Pancreas (tissue), 10 donors: ENCODE data around the gene DNM3. TPM values are rescaled to one million over a fixed set of nuclear protein-coding genes. Genes with fewer than 3 reads are reported as not detected.
"Not testable (repeated sequence)": the region's sequence is repeated elsewhere in the genome, so short reads cannot be mapped to it uniquely, and the experiment has no call there.

Source experiments
- ATAC-seq, 4 donors: fragments of 200-7000 bp; cut with Tn5 transposase; one replicate each; pipeline versions ENCODE4 v1.8.0 to v1.9.1; 2020; ENCODE audit warnings: mild to moderate bottlenecking in 4 of 4, moderate library complexity in 4 of 4
- DNase-seq, 6 donors: peaks; one replicate each; pipeline ENCODE4 v3.0.0-alpha.2; 2020
- FAIRE-seq: peaks from 2 replicates; lab custom pipeline; 2012; peaks lifted over from hg19 to GRCh38; lab: Jason Lieb, UNC
- H3K27ac ChIP-seq, 4 donors: fragments of 200-600 bp; sonication (generic); 1 replicate in 3 of 4; 2 replicates in 1 of 4; pipeline versions ENCODE4 v1.5.0 to v1.8.0; 2020
- H3K27me3 ChIP-seq, 4 donors: fragments of 200-600 bp; one replicate each; pipeline ENCODE4 v1.8.0; 2021
- H3K36me3 ChIP-seq, 3 donors: fragments of 200-600 bp; sonication (generic) in 1 of 3; one replicate each; pipeline versions ENCODE4 v1.5.0 to v1.8.0; 2020 to 2021
- H3K4me1 ChIP-seq, 3 donors: fragments of 200-600 bp; one replicate each; pipeline ENCODE4 v1.8.0; 2021
- H3K4me3 ChIP-seq, 4 donors: fragments of 200-600 bp; sonication (generic) in 2 of 4; one replicate each; pipeline versions ENCODE4 v1.5.0 to v1.8.0; 2020 to 2021
- H3K9me3 ChIP-seq, 4 donors: fragments of 200-600 bp; one replicate each; pipeline ENCODE4 v1.8.0; 2021
- CTCF ChIP-seq, 4 donors: fragments of 200-600 bp; sonication (generic) in 3 of 4; IDR thresholded peaks; one replicate each; pipeline versions ENCODE4 v1.5.0 to v1.8.0; 2021; ENCODE audit warnings: antibody characterized with exemption in 4 of 4
- WGBS, 2 donors: extraction: QIAGEN DNeasy Blood & Tissue Kit; methylation state at CpG; one replicate each; pipeline ENCODE4 v1.1.7; 2013; 5-methylcytosine and 5-hydroxymethylcytosine counted together
- intact Hi-C, 3 donors: fragments of 100-400 bp; cut with DNase I; formaldehyde crosslinking; loops; one replicate each; pipeline versions ENCODE4 v1.11.1 to v1.14.2; 2022
- polyA plus RNA-seq, 2 donors: library from polyadenylated mRNA; stranded (reverse); fragments of 200-250 nt; gene quantifications; one replicate each; pipeline ENCODE4 v1.2.3, GENCODE V29; 2013
- total RNA-seq, 6 donors: library from RNA; stranded (reverse); fragmentation: NEBNext Ultra II Directional in 4 of 6; extraction: Animal tissue kit (Norgen Biotek cat#: 25700) in 4 of 6; gene quantifications; one replicate each; pipeline versions ENCODE4 v1.2.1 to v1.2.4, GENCODE V29; 2021 to 2023
- donor health status: healthy with polysubstance abuse.
- donor health status: DM: no; HTN: no; CAD: no; lungs with moderate emphysema.
- donor health status: DM: no; HTN: no; CAD: no.
- donor health status: control.
- donor health status: control.
- donor health status: Bipolar disorder and iron deficiency.
- donor health status: DM: yes; HTN: yes; CAD: no.
- donor health status: DM: no; HTN: no; CAD: no.
- donor health status: DM: no; HTN: no; CAD: no.
- donor health status: DM: yes; HTN: yes; CAD: no.

The DNM3 gene
- total and polyA plus RNA-seq, 8 donors = 0.40 to 1.3 (median 0.78) TPM

GRCh38 chr1:171796592-171796991 is 44.7 kb upstream of the DNM3 start:
- Histone ChIP-seq H3K9me3 (no peaks in the 10 kb centered on the region), H3K4me1 (no peaks in the 10 kb centered on the region), H3K27ac (no peak overlapping the region), H3K27me3 (no peaks in the 10 kb centered on the region), H3K36me3 (peaks cover 3 to 56% (median 5%) of the 10 kb centered on the region in 3 donors), H3K4me3 (no peak overlapping the region)
- no peak for FAIRE-seq
- ATAC-seq = no peak
- 76 to 77% methylated on average over 5 of the region's 5 CpGs for WGBS, 2 donors
- no peak for TF ChIP-seq CTCF (IDR thresholded peaks at IDR 0.05)
- intact Hi-C loops = no loop called here
- no peak for DNase-seq

- intact Hi-C loops = no loop called here
- 83 to 94% methylated on average over 3 of the region's 3 CpGs for WGBS, 2 donors
- Histone ChIP-seq H3K36me3 (peaks cover 0 to 40% (median 0%) of the 10 kb centered on the region in 3 donors), H3K9me3 (no peaks in the 10 kb centered on the region), H3K4me1 (no peaks in the 10 kb centered on the region), H3K27ac (no peak overlapping the region), H3K4me3 (no peak overlapping the region), H3K27me3 (no peaks in the 10 kb centered on the region)
- DNase-seq (no peak), FAIRE-seq (no peak), ATAC-seq (no peak)
- no peak for TF ChIP-seq CTCF (IDR thresholded peaks at IDR 0.05)
Observed at GRCh38 chr1:171798311-171798710, 43.0 kb upstream of the DNM3 start.

- Histone ChIP-seq H3K27me3 (no peaks in the 10 kb centered on the region), H3K4me3 (no peak overlapping the region), H3K36me3 (peaks cover 0 to 35% (median 0%) of the 10 kb centered on the region in 3 donors), H3K27ac (no peak overlapping the region), H3K4me1 (no peaks in the 10 kb centered on the region), H3K9me3 (no peaks in the 10 kb centered on the region)
- DNase-seq (no peak), ATAC-seq (no peak), FAIRE-seq (no peak)
- intact Hi-C loops = no loop called here
- no peak for TF ChIP-seq CTCF (IDR thresholded peaks at IDR 0.05)
- 86 to 90% methylated on average over 3 of the region's 3 CpGs for WGBS, 2 donors
Observed at GRCh38 chr1:171798765-171799164, 42.5 kb upstream of the DNM3 start.

- DNase-seq (no peak), FAIRE-seq (no peak), ATAC-seq (no peak)
- Histone ChIP-seq H3K4me1 (no peaks in the 10 kb centered on the region), H3K9me3 (no peaks in the 10 kb centered on the region), H3K27me3 (no peaks in the 10 kb centered on the region), H3K27ac (no peak overlapping the region), H3K36me3 (peaks cover 0 to 32% (median 0%) of the 10 kb centered on the region in 3 donors), H3K4me3 (no peak overlapping the region)
- no peak for TF ChIP-seq CTCF (IDR thresholded peaks at IDR 0.05)
- 52 to 56% methylated on average over 4 of the region's 4 CpGs for WGBS, 2 donors
- intact Hi-C loops = no loop called here
Observed at GRCh38 chr1:171799166-171799565, 42.1 kb upstream of the DNM3 start.

- H3K9me3 ChIP-seq, H3K4me3 ChIP-seq, H3K4me1 ChIP-seq, H3K27me3 ChIP-seq, ATAC-seq, FAIRE-seq, DNase-seq, H3K27ac ChIP-seq: not testable (repeated sequence)
- intact Hi-C loops = loop anchor here (5.0 to 10.0 kb wide), 3 partner anchors 175 to 193 kb away; no protein-coding TSS in a partner anchor
- WGBS, 2 donors = 95% methylated on average over 2 of the region's 2 CpGs
- H3K36me3 ChIP-seq = peaks cover 0 to 27% (median 0%) of the 10 kb centered on the region in 3 donors
Observed at GRCh38 chr1:171799698-171800097, 41.6 kb upstream of the DNM3 start.
